ENCODE measurements around the gene GRK6.
A peak's percentile ranks its signal among the peaks of the same experiment; 100 is the strongest.

The GRK6 gene

GRCh38 chr5:177456591-177456964 is 30.1 kb downstream of the GRK6 start:
- peaks cover 17% of the 10 kb centered on the region for H3K36me3 ChIP-seq (ENCODE audit: control insufficient read depth, insufficient read depth, low read length)
- no peak for DNase-seq
- no peaks in the 10 kb centered on the region for H3K27me3 ChIP-seq (ENCODE audit: insufficient read depth, low read length, poor library complexity)
- H3K79me1 ChIP-seq (ENCODE audit: low read length): no peaks in the 10 kb centered on the region
- H3K4me3 ChIP-seq (ENCODE audit: low read length): no peak overlapping the region
- no peak overlapping the region for H3K4me2 ChIP-seq (ENCODE audit: low read length)
- no peak overlapping the region for H2BK120ac ChIP-seq (ENCODE audit: low read depth, low read length)
- no peak overlapping the region for H3K23ac ChIP-seq (ENCODE audit: low read length)
- no peak overlapping the region for H4K8ac ChIP-seq (ENCODE audit: low read depth, low read length)
- no peak overlapping the region for H3K18ac ChIP-seq (ENCODE audit: low read length)
- H3K9ac ChIP-seq (ENCODE audit: low read length): no peak overlapping the region
- H4K5ac ChIP-seq (ENCODE audit: low read length): no peak overlapping the region
- H2BK5ac ChIP-seq (ENCODE audit: low read length): no peak overlapping the region
- no peak overlapping the region for H2AK5ac ChIP-seq (ENCODE audit: low read length)
- H2BK15ac ChIP-seq (replicated peaks; ENCODE audit: low read depth): no peak overlapping the region
- no peak overlapping the region for H3K4ac ChIP-seq (ENCODE audit: low read depth, low read length)
- H3K56ac ChIP-seq (ENCODE audit: low read length): no peak overlapping the region
- H3K4me1 ChIP-seq (ENCODE audit: control insufficient read depth, low read depth, low read length): no peaks in the 10 kb centered on the region
- no peak overlapping the region for H3K27ac ChIP-seq (ENCODE audit: low read depth, low read length)
- no peaks in the 10 kb centered on the region for H3K79me2 ChIP-seq (ENCODE audit: control insufficient read depth, insufficient read depth, low read length)
- WGBS (ENCODE audit: extremely low coverage, insufficient coverage, low lambda C conversion rate): no CpG with 5 or more reads among the region's 12 CpGs

- Histone ChIP-seq H3K27ac (ENCODE audit: low read depth, low read length) (no peak overlapping the region), H3K9ac (ENCODE audit: low read length) (no peak overlapping the region), H3K4me2 (ENCODE audit: low read length) (no peak overlapping the region), H3K36me3 (ENCODE audit: control insufficient read depth, insufficient read depth, low read length) (peaks cover 18% of the 10 kb centered on the region), H3K27me3 (ENCODE audit: insufficient read depth, low read length, poor library complexity) (no peaks in the 10 kb centered on the region), H3K4ac (ENCODE audit: low read depth, low read length) (no peak overlapping the region), H2BK5ac (ENCODE audit: low read length) (no peak overlapping the region), H3K18ac (ENCODE audit: low read length) (no peak overlapping the region), H2BK15ac (replicated peaks; ENCODE audit: low read depth) (no peak overlapping the region), H3K4me1 (ENCODE audit: control insufficient read depth, low read depth, low read length) (no peaks in the 10 kb centered on the region), H2BK120ac (ENCODE audit: low read depth, low read length) (no peak overlapping the region), H3K79me1 (ENCODE audit: low read length) (no peaks in the 10 kb centered on the region), H3K79me2 (ENCODE audit: control insufficient read depth, insufficient read depth, low read length) (no peaks in the 10 kb centered on the region), H3K4me3 (ENCODE audit: low read length) (no peak overlapping the region), H2AK5ac (ENCODE audit: low read length) (no peak overlapping the region), H3K23ac (ENCODE audit: low read length) (no peak overlapping the region), H4K5ac (ENCODE audit: low read length) (no peak overlapping the region), H3K56ac (ENCODE audit: low read length) (no peak overlapping the region), H4K8ac (ENCODE audit: low read depth, low read length) (no peak overlapping the region)
- WGBS (ENCODE audit: extremely low coverage, insufficient coverage, low lambda C conversion rate): no CpG with 5 or more reads among the region's 24 CpGs
- peak; percentile 100 for DNase-seq
Measured at GRCh38 chr5:177456976-177457851, 30.7 kb downstream of the GRK6 start.

GRCh38 chr5:177457852-177458681 is 31.6 kb downstream of the GRK6 start:
- H2BK15ac ChIP-seq (replicated peaks; ENCODE audit: low read depth): no peak overlapping the region
- no peak overlapping the region for H3K9ac ChIP-seq (ENCODE audit: low read length)
- no peak for DNase-seq
- no peaks in the 10 kb centered on the region for H3K79me1 ChIP-seq (ENCODE audit: low read length)
- no peak overlapping the region for H3K4ac ChIP-seq (ENCODE audit: low read depth, low read length)
- no peak overlapping the region for H2AK5ac ChIP-seq (ENCODE audit: low read length)
- no peak overlapping the region for H3K18ac ChIP-seq (ENCODE audit: low read length)
- H3K4me1 ChIP-seq (ENCODE audit: control insufficient read depth, low read depth, low read length): no peaks in the 10 kb centered on the region
- no peaks in the 10 kb centered on the region for H3K79me2 ChIP-seq (ENCODE audit: control insufficient read depth, insufficient read depth, low read length)
- no peaks in the 10 kb centered on the region for H3K27me3 ChIP-seq (ENCODE audit: insufficient read depth, low read length, poor library complexity)
- no peak overlapping the region for H4K5ac ChIP-seq (ENCODE audit: low read length)
- H4K8ac ChIP-seq (ENCODE audit: low read depth, low read length): no peak overlapping the region
- H3K56ac ChIP-seq (ENCODE audit: low read length): no peak overlapping the region
- no peak overlapping the region for H3K4me3 ChIP-seq (ENCODE audit: low read length)
- no peak overlapping the region for H3K23ac ChIP-seq (ENCODE audit: low read length)
- no peak overlapping the region for H3K4me2 ChIP-seq (ENCODE audit: low read length)
- no peak overlapping the region for H3K27ac ChIP-seq (ENCODE audit: low read depth, low read length)
- WGBS (ENCODE audit: extremely low coverage, insufficient coverage, low lambda C conversion rate): no CpG with 5 or more reads among the region's 20 CpGs
- no peak overlapping the region for H2BK120ac ChIP-seq (ENCODE audit: low read depth, low read length)
- no peak overlapping the region for H2BK5ac ChIP-seq (ENCODE audit: low read length)
- peaks cover 19% of the 10 kb centered on the region for H3K36me3 ChIP-seq (ENCODE audit: control insufficient read depth, insufficient read depth, low read length)

GRCh38 chr5:177458912-177459350 is 32.5 kb downstream of the GRK6 start:
- Histone ChIP-seq H3K56ac (ENCODE audit: low read length) (no peak overlapping the region), H3K4me1 (ENCODE audit: control insufficient read depth, low read depth, low read length) (no peaks in the 10 kb centered on the region), H2BK15ac (replicated peaks; ENCODE audit: low read depth) (no peak overlapping the region), H4K5ac (ENCODE audit: low read length) (no peak overlapping the region), H3K27ac (ENCODE audit: low read depth, low read length) (no peak overlapping the region), H2BK120ac (ENCODE audit: low read depth, low read length) (no peak overlapping the region), H3K4me2 (ENCODE audit: low read length) (no peak overlapping the region), H3K4ac (ENCODE audit: low read depth, low read length) (no peak overlapping the region), H3K4me3 (ENCODE audit: low read length) (no peak overlapping the region), H3K79me2 (ENCODE audit: control insufficient read depth, insufficient read depth, low read length) (no peaks in the 10 kb centered on the region), H4K8ac (ENCODE audit: low read depth, low read length) (no peak overlapping the region), H3K9ac (ENCODE audit: low read length) (no peak overlapping the region), H3K23ac (ENCODE audit: low read length) (no peak overlapping the region), H3K79me1 (ENCODE audit: low read length) (peaks cover 2% of the 10 kb centered on the region), H3K27me3 (ENCODE audit: insufficient read depth, low read length, poor library complexity) (no peaks in the 10 kb centered on the region), H3K18ac (ENCODE audit: low read length) (no peak overlapping the region), H2AK5ac (ENCODE audit: low read length) (no peak overlapping the region), H2BK5ac (ENCODE audit: low read length) (no peak overlapping the region), H3K36me3 (ENCODE audit: control insufficient read depth, insufficient read depth, low read length) (peaks cover 19% of the 10 kb centered on the region)
- peak; percentile 77 for DNase-seq
- WGBS (ENCODE audit: extremely low coverage, insufficient coverage, low lambda C conversion rate): no CpG with 5 or more reads among the region's 14 CpGs

- no CpG with 5 or more reads among the region's 11 CpGs for WGBS (ENCODE audit: extremely low coverage, insufficient coverage, low lambda C conversion rate)
- H4K5ac ChIP-seq (ENCODE audit: low read length): no peak overlapping the region
- no peak overlapping the region for H3K4ac ChIP-seq (ENCODE audit: low read depth, low read length)
- H4K8ac ChIP-seq (ENCODE audit: low read depth, low read length): no peak overlapping the region
- H3K4me2 ChIP-seq (ENCODE audit: low read length): no peak overlapping the region
- no peak overlapping the region for H2BK5ac ChIP-seq (ENCODE audit: low read length)
- H3K9ac ChIP-seq (ENCODE audit: low read length): no peak overlapping the region
- H2BK120ac ChIP-seq (ENCODE audit: low read depth, low read length): no peak overlapping the region
- H3K4me1 ChIP-seq (ENCODE audit: control insufficient read depth, low read depth, low read length): no peaks in the 10 kb centered on the region
- H3K79me2 ChIP-seq (ENCODE audit: control insufficient read depth, insufficient read depth, low read length): no peaks in the 10 kb centered on the region
- H3K36me3 ChIP-seq (ENCODE audit: control insufficient read depth, insufficient read depth, low read length): peaks cover 19% of the 10 kb centered on the region
- no peak overlapping the region for H3K56ac ChIP-seq (ENCODE audit: low read length)
- no peak overlapping the region for H3K23ac ChIP-seq (ENCODE audit: low read length)
- H3K27me3 ChIP-seq (ENCODE audit: insufficient read depth, low read length, poor library complexity): no peaks in the 10 kb centered on the region
- no peak for DNase-seq
- H3K4me3 ChIP-seq (ENCODE audit: low read length): no peak overlapping the region
- H3K79me1 ChIP-seq (ENCODE audit: low read length): peaks cover 2% of the 10 kb centered on the region
- H3K18ac ChIP-seq (ENCODE audit: low read length): no peak overlapping the region
- no peak overlapping the region for H2AK5ac ChIP-seq (ENCODE audit: low read length)
- H3K27ac ChIP-seq (ENCODE audit: low read depth, low read length): no peak overlapping the region
- H2BK15ac ChIP-seq (replicated peaks; ENCODE audit: low read depth): no peak overlapping the region
Measured at GRCh38 chr5:177459357-177459756, 32.9 kb downstream of the GRK6 start.
